Heart right ventricle (tissue), 16 donors: ENCODE data around the gene AP1S2. TPM values are rescaled to one million over a fixed set of nuclear protein-coding genes. Genes with fewer than 3 reads are reported as not detected.
"Not testable (repeated sequence)": the region's sequence is repeated elsewhere in the genome, so short reads cannot be mapped to it uniquely, and the experiment has no call there.

ENCODE experiments used
- ATAC-seq, 8 donors: fragments of 200-7000 bp; cut with Tn5 transposase; one replicate each; pipeline ENCODE4 v1.9.1; 2020; ENCODE audit warnings: mild to moderate bottlenecking in 8 of 8, moderate library complexity in 8 of 8, moderate number of reproducible peaks in 1 of 8
- DNase-seq, 2 donors: peaks; one replicate each; pipeline ENCODE4 v3.0.0-alpha.2; 2020
- H3K27ac ChIP-seq, 10 donors: fragments of 200-600 bp; sonication (generic) in 2 of 10; one replicate each; pipeline versions ENCODE4 v1.5.0 to v1.8.0; 2020 to 2022; ENCODE audit warnings: mild to moderate bottlenecking in 3 of 10
- H3K27me3 ChIP-seq, 7 donors: fragments of 200-600 bp; one replicate each; pipeline ENCODE4 v1.8.0; 2021 to 2022; ENCODE audit warnings: mild to moderate bottlenecking in 2 of 7
- H3K36me3 ChIP-seq, 9 donors: fragments of 200-600 bp; sonication (generic) in 1 of 9; one replicate each; pipeline versions ENCODE4 v1.5.0 to v1.8.0; 2020 to 2022; ENCODE audit warnings: mild to moderate bottlenecking in 2 of 9
- H3K4me1 ChIP-seq, 9 donors: fragments of 200-600 bp; sonication (generic) in 1 of 9; one replicate each; pipeline versions ENCODE4 v1.5.0 to v1.8.0; 2020 to 2022; ENCODE audit warnings: mild to moderate bottlenecking in 4 of 9
- H3K4me3 ChIP-seq, 10 donors: fragments of 200-600 bp; sonication (generic) in 2 of 10; one replicate each; pipeline versions ENCODE4 v1.5.0 to v1.8.0; 2020 to 2022; ENCODE audit warnings: mild to moderate bottlenecking in 7 of 10, moderate library complexity in 2 of 10
- H3K9me3 ChIP-seq, 11 donors: fragments of 200-600 bp in 10 of 11; sonication (generic) in 2 of 11; one replicate each; pipeline versions ENCODE4 v1.5.0 to v1.8.0; 2013 to 2022; ENCODE audit warnings: mild to moderate bottlenecking in 2 of 11, control low read depth in 1 of 11, moderate library complexity in 1 of 11
- WGBS, 2 donors: extraction: QIAGEN DNeasy Blood & Tissue Kit; methylation state at CpG; one replicate each; pipeline ENCODE4 v1.1.7; 2013; ENCODE audit warnings: inconsistent platforms in 1 of 2; 5-methylcytosine and 5-hydroxymethylcytosine counted together
- intact Hi-C, 10 donors: fragments of 100-400 bp; cut with DNase I; formaldehyde crosslinking; loops; one replicate each; pipeline versions ENCODE4 v1.11.1 to v1.14.2; 2022
- polyA plus RNA-seq, 2 donors: library from polyadenylated mRNA; stranded (reverse); fragments of 200-250 nt; gene quantifications; one replicate each; pipeline ENCODE4 v1.2.3, GENCODE V29; 2013
- total RNA-seq, 10 donors: library from RNA; stranded (reverse); fragmentation: NEBNext Ultra II Directional in 3 of 10; extraction: Animal tissue kit (Norgen Biotek cat#: 25700) in 3 of 10; gene quantifications; one replicate each; pipeline versions ENCODE4 v1.2.1 to v1.2.4, GENCODE V29; 2021 to 2023
- TF ChIP-seq, protein P1 (sequence below), 9 donors: fragments of 200-600 bp; sonication (generic) in 2 of 9; IDR thresholded peaks; one replicate each; pipeline versions ENCODE4 v1.5.0 to v1.8.0; 2021 to 2022; ENCODE audit warnings: antibody characterized with exemption in 9 of 9, mild to moderate bottlenecking in 5 of 9, moderate library complexity in 1 of 9
- donor health status: Arrhythmogenic right ventricular cardiomyopathy.
- donor health status: ischemic (EF 13 %, LVEDD 7.1; RV severe dilation, severe dysfunction).
- donor health status: healthy with polysubstance abuse.
- donor health status: DM: no; HTN: yes; CAD: no.
- donor health status: DM: no; HTN: no; CAD: no.
- donor health status: ischemic (EF 25% LVEDD 6.9; RV normal size, moderate dysfunction).
- donor health status: ischemic (EF 25% LVEDD 5.7; RV mildly dilated, moderate dysfunction).
- donor health status: healthy.
- donor health status: DM: yes; HTN: yes; CAD: no.
- donor health status: Ischemic cardiomyopathy.
- donor health status: ischemic (EF 35%, LVEDD 5.7; RV mildly dilated, moderate dysfunction).
- donor health status: nonischemic (EF 11% LVEDD 7.7; RV severe dilation, severe dysfunction).
- donor health status: DM: yes; HTN: yes; CAD: no.
- donor health status: PGD.
- donor health status: ischemic (EF 29% LVEDD 5.4; RV normal size, mild dysfunction).
- donor health status: nonischemic (EF 23%, LVEDD 6.1; RV moderate dilation, normal function).

The AP1S2 gene
- total and polyA plus RNA-seq, 12 donors = 47.4 to 191 (median 124) TPM

DNA sequence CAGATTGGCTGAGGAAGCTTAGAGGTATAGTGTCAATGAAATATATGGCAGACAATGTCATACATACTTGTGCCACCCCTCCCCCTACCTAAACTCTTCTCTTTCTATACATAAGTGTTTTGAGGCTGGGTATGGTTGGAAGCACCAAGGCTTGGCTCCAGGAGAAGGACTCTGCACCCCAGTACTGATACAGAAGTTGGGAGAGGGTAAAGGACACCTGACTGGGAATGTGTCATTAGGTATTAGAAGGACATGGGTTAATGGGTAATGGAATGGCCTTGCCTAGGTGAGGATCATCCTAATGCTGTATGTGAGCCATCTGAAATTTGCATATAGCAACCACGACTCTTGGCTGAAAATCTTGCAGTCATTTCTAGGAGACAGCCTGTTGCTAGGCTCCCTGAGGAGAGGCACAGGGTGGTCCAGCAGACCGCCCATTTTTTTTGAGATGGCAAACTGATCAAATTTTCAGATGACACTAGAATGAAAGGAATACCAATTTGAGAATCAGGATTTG is 26.8 kb upstream of the AP1S2 start:
- Histone ChIP-seq H3K27ac (no peak overlapping the region), H3K9me3 (peaks cover 0 to 8% (median 0%) of the 10 kb centered on the region in 11 donors), H3K4me3 (no peak overlapping the region), H3K27me3 (peaks cover 0 to 76% (median 0%) of the 10 kb centered on the region in 7 donors), H3K36me3 (no peaks in the 10 kb centered on the region), H3K4me1 (peaks cover 0 to 12% (median 0%) of the 10 kb centered on the region in 9 donors)
- WGBS, 2 donors = 82 to 93% methylated on average over 2 of the region's 2 CpGs
- TF ChIP-seq, protein P1, sequence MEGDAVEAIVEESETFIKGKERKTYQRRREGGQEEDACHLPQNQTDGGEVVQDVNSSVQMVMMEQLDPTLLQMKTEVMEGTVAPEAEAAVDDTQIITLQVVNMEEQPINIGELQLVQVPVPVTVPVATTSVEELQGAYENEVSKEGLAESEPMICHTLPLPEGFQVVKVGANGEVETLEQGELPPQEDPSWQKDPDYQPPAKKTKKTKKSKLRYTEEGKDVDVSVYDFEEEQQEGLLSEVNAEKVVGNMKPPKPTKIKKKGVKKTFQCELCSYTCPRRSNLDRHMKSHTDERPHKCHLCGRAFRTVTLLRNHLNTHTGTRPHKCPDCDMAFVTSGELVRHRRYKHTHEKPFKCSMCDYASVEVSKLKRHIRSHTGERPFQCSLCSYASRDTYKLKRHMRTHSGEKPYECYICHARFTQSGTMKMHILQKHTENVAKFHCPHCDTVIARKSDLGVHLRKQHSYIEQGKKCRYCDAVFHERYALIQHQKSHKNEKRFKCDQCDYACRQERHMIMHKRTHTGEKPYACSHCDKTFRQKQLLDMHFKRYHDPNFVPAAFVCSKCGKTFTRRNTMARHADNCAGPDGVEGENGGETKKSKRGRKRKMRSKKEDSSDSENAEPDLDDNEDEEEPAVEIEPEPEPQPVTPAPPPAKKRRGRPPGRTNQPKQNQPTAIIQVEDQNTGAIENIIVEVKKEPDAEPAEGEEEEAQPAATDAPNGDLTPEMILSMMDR (IDR thresholded peaks at IDR 0.05) = no peak
- ATAC-seq = no peak
- intact Hi-C loops = no loop called here
- no peak for DNase-seq

DNA sequence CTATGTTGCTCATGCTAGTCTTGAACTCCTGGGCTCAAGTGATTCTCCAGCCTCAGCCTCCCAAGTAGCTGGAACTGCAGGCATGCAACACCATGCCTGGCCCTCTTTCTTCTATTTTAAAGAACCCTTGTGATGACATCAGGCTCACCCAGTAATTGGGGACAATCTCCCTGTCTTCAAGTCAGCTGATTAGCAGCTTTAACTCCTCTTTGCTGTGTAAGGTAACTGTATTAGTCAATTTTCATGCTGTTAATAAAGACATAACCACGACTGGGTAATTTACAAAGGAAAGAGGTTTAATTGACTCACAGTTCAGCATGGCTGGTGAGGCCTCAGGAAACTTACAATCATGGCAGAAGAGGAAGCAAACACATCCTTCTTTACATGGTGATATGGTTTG is 23.3 kb upstream of the AP1S2 start:
- ATAC-seq, H3K4me3 ChIP-seq, intact Hi-C loops, DNase-seq, H3K4me1 ChIP-seq, H3K36me3 ChIP-seq, H3K27ac ChIP-seq, H3K9me3 ChIP-seq: not testable (repeated sequence)
- 78 to 89% methylated on average over 1 of the region's 1 CpG for WGBS, 2 donors
- H3K27me3 ChIP-seq = peaks cover 0 to 80% (median 0%) of the 10 kb centered on the region in 7 donors

DNA sequence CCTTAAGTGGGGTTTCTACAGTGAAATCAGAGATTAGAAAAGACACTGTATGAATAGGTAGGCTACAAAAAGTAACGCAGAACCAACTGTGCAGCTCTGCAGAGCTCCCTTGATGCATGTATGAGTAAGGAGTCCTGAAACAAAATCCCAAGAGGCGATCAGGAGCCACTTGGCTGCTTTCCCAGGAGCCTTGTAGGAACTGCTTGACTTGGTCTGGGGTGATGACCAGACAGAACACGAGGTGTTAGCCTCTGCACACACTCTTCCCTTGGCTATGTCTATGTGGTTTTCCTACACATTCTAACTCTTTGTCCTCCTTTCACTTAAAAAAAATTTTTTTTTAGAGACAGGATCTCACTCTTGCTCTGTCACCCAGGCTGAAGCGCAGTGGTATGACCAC is 22.8 kb upstream of the AP1S2 start:
- Histone ChIP-seq H3K4me3 (no peak overlapping the region), H3K27me3 (peaks cover 0 to 80% (median 0%) of the 10 kb centered on the region in 7 donors), H3K4me1 (peaks cover 0 to 6% (median 0%) of the 10 kb centered on the region in 9 donors), H3K27ac (no peak overlapping the region), H3K9me3 (peaks cover 0 to 8% (median 0%) of the 10 kb centered on the region in 11 donors), H3K36me3 (no peaks in the 10 kb centered on the region)
- TF ChIP-seq, protein P1 (IDR thresholded peaks at IDR 0.05) = no peak
- 49 to 55% methylated on average over 4 of the region's 4 CpGs for WGBS, 2 donors
- peak in 1 of 2 donors; percentile 7 for DNase-seq
- peak in 1 of 8 donors; percentile 63 for ATAC-seq
- intact Hi-C loops = no loop called here

DNA sequence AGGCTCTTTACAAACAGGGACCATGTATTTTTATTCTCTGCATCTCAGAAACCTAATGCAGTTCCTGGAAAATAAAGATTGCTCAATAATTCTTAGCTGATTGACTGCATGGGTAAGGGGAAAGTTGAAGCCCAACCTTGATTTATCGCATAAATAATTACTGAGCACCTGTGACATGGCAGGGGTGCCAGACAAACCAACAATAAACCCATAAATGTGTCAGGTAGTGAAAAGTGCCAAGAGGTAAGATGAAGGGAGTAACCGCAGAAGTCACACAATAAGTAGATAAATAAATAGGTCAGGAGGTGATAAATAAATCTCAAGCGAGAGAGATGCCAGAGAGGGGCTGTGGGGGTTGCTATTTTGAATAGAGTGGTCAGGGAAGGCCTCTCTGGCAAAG is 20.1 kb upstream of the AP1S2 start:
- Histone ChIP-seq H3K36me3 (no peaks in the 10 kb centered on the region), H3K27me3 (peaks cover 0 to 81% (median 0%) of the 10 kb centered on the region in 7 donors), H3K27ac (no peak overlapping the region), H3K4me1 (peaks cover 0 to 6% (median 0%) of the 10 kb centered on the region in 9 donors), H3K4me3 (no peak overlapping the region), H3K9me3 (peaks cover 0 to 3% (median 0%) of the 10 kb centered on the region in 11 donors)
- 60 to 65% methylated on average over 3 of the region's 3 CpGs for WGBS, 2 donors
- TF ChIP-seq, protein P1 (IDR thresholded peaks at IDR 0.05) = no peak
- intact Hi-C loops = no loop called here
- no peak for DNase-seq
- ATAC-seq = no peak

DNA sequence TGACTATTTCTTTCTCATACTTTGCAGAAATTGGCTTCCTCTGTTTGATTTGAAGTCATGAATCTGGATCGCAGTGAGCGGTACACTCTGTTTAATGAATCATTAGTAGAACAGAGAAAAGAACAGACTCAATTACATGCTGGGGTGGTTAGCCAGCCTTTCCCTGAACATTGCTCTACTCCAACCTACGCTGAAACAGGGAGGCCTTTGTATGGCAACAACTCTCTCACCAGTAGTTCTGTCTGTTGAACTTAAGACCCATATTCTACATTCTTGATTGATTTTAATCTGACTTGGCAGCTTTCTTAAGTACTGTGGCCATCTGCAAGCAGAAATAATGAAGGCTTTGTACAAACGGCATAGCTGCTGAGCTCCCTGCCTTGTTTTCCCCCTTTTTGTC is 19.0 kb upstream of the AP1S2 start:
- H3K4me3 ChIP-seq = no peak overlapping the region
- 75 to 89% methylated on average over 4 of the region's 4 CpGs for WGBS, 2 donors
- H3K27me3 ChIP-seq = peaks cover 0 to 86% (median 0%) of the 10 kb centered on the region in 7 donors
- no peak overlapping the region for H3K27ac ChIP-seq
- no peaks in the 10 kb centered on the region for H3K36me3 ChIP-seq
- intact Hi-C loops = no loop called here
- H3K9me3 ChIP-seq = no peaks in the 10 kb centered on the region
- DNase-seq (no peak), ATAC-seq (no peak)
- peaks cover 0 to 6% (median 0%) of the 10 kb centered on the region in 9 donors for H3K4me1 ChIP-seq
- TF ChIP-seq, protein P1 (IDR thresholded peaks at IDR 0.05) = no peak
